K562 (cell line): ENCODE data around the gene LAMA1. TPM values are rescaled to one million over a fixed set of nuclear protein-coding genes. Genes with fewer than 3 reads are reported as not detected.

Experiments
- ATAC-seq: fragments of 200-7000 bp; cut with Tn5 transposase; 3 replicates; pipeline ENCODE4 v1.9.1; 2020; ENCODE audit warnings: moderate library complexity
- BruUV-seq: library from RNA; stranded (reverse); fragments of 400-500 nt; replicated peaks from 2 replicates; lab custom pipeline; 2021; lab: Mats Ljungman, UMichigan
- CTCF ChIA-PET: fragments of 300-600 bp; formaldehyde crosslinking; extraction: SDS; loops from one replicate; lab custom pipeline; 2021; ENCODE audit warnings: low intra/inter-chr PET ratio; lab: Yijun Ruan, JAX
- POLR2A ChIA-PET: fragments of 300-600, 350-650 bp; sonication (Branson Sonifier 250); formaldehyde crosslinking; extraction: SDS; loops from one replicate; lab custom pipeline; 2021; ENCODE audit warnings: antibody characterized with exemption, inconsistent platforms; lab: Yijun Ruan, JAX
- DNase-seq, 4 experiments: peaks; one replicate each; pipeline versions ENCODE4 v3.0.0 to v3.0.0-alpha.2; 2011 to 2018; ENCODE audit warnings: low spot score in 3 of 4, mixed read lengths in 3 of 4; ENCODE audit errors: extremely low read depth in 1 of 4
- FAIRE-seq: peaks from 2 replicates; lab custom pipeline; 2011; peaks lifted over from hg19 to GRCh38; lab: Jason Lieb, UNC
- H2AFZ ChIP-seq: 2 replicates; pipeline ENCODE4 v1.6.0; 2011; ENCODE audit warnings: low read depth, low read length, control low read depth, inconsistent platforms
- H3K27ac ChIP-seq: fragments of 200-600 bp; 3 replicates; pipeline ENCODE4 v1.8.0; 2011; ENCODE audit warnings: low read depth, mild to moderate bottlenecking, control low read depth, inconsistent platforms, low read length, moderate library complexity, mixed read lengths; ENCODE audit errors: extremely low read depth
- H3K27me3 ChIP-seq, 2 experiments: fragments of 300-600 bp in 1 of 2; 2 replicates in 1 of 2; 3 replicates in 1 of 2; pipeline versions ENCODE4 v1.6.0 to v1.8.0; 2011; ENCODE audit warnings: inconsistent platforms in 2 of 2, low read length in 2 of 2, mild to moderate bottlenecking in 1 of 2, mixed read lengths in 1 of 2, moderate library complexity in 1 of 2; ENCODE audit not compliant: control insufficient read depth in 2 of 2, insufficient read depth in 2 of 2
- H3K36me3 ChIP-seq: fragments of 300-600 bp; 3 replicates; pipeline ENCODE4 v1.8.0; 2011; ENCODE audit warnings: mild to moderate bottlenecking, low read length, inconsistent platforms; ENCODE audit not compliant: control insufficient read depth, insufficient read depth
- H3K4me1 ChIP-seq, 2 experiments: fragments of 200-600 bp in 1 of 2; replicated peaks in 1 of 2; 2 replicates in 1 of 2; 3 replicates in 1 of 2; pipeline versions ENCODE4 v1.5.1 to v1.8.0; 2011; ENCODE audit warnings: inconsistent platforms in 2 of 2, low read length in 2 of 2, mild to moderate bottlenecking in 1 of 2, mixed read lengths in 1 of 2, moderate library complexity in 1 of 2; ENCODE audit not compliant: control insufficient read depth in 2 of 2, insufficient read depth in 2 of 2
- H3K4me2 ChIP-seq: 2 replicates; pipeline ENCODE4 v1.6.1; 2011; ENCODE audit warnings: low read length, control low read depth, inconsistent platforms, mixed read lengths; ENCODE audit not compliant: insufficient read depth
- H3K4me3 ChIP-seq: fragments of 200-600 bp; sonication (generic), shearing (Covaris generic); 2 replicates; pipeline ENCODE4 v1.5.1; 2016; ENCODE audit warnings: control low read depth, inconsistent platforms
- H3K79me2 ChIP-seq: fragments of 200-600 bp; 3 replicates; pipeline ENCODE4 v1.8.0; 2011; ENCODE audit warnings: low read length, inconsistent platforms; ENCODE audit not compliant: control insufficient read depth, insufficient read depth
- H3K9ac ChIP-seq, 2 experiments: 2 replicates each; pipeline versions ENCODE4 v1.6.0 to v1.6.1; 2011; ENCODE audit warnings: low read depth in 2 of 2, low read length in 2 of 2, control low read depth in 1 of 2, inconsistent platforms in 1 of 2, mild to moderate bottlenecking in 1 of 2, mixed read lengths in 1 of 2; ENCODE audit not compliant: insufficient read depth in 1 of 2
- H3K9me1 ChIP-seq: one replicate; pipeline ENCODE4 v1.6.0; 2011; ENCODE audit warnings: inconsistent platforms, mild to moderate bottlenecking, low read length, moderate library complexity; ENCODE audit not compliant: control insufficient read depth, insufficient read depth
- H3K9me3 ChIP-seq: replicated peaks from 2 replicates; pipeline ENCODE4 v1.5.1; 2011; ENCODE audit warnings: low read depth, low read length, inconsistent platforms; ENCODE audit not compliant: control insufficient read depth, insufficient read depth
- H4K20me1 ChIP-seq: replicated peaks from 2 replicates; pipeline ENCODE4 v1.6.1; 2011; ENCODE audit warnings: low read length, inconsistent platforms, mixed read lengths; ENCODE audit not compliant: control insufficient read depth, insufficient read depth
- ADNP ChIP-seq: fragments of 200-800 bp; sonication (Bioruptor generic); IDR thresholded peaks from 2 replicates; pipeline ENCODE4 v1.6.1; 2016; ENCODE audit warnings: missing genetic modification characterization, missing compliant biosample characterization
- ATF1 ChIP-seq, 2 experiments: fragments of 450-650 bp in 1 of 2; IDR thresholded peaks; 2 replicates each; pipeline ENCODE4 v1.6.1; 2016; ENCODE audit warnings: missing compliant biosample characterization in 1 of 2, missing genetic modification characterization in 1 of 2
- CTCF ChIP-seq, 3 experiments: IDR thresholded peaks in 2 of 3; conservative IDR thresholded peaks in 1 of 3; 2 replicates each; pipeline ENCODE4 v1.5.1; 2011 to 2012; ENCODE audit warnings: low read length in 3 of 3, mild to moderate bottlenecking in 3 of 3, control low read depth in 2 of 3, improper control_type of control experiment in 1 of 3, inconsistent platforms in 1 of 3, low read depth in 1 of 3, mixed read lengths in 1 of 3, moderate library complexity in 1 of 3; ENCODE audit not compliant: insufficient read depth in 2 of 3
- DDX20 ChIP-seq: fragments of 450-650 bp; IDR thresholded peaks from 2 replicates; pipeline ENCODE4 v1.6.1; 2016; ENCODE audit warnings: missing genetic modification characterization, low read depth, mild to moderate bottlenecking, missing compliant biosample characterization, moderate library complexity
- DNMT1 ChIP-seq: fragments of 450-650 bp; IDR thresholded peaks from 2 replicates; pipeline ENCODE4 v1.6.1; 2016; ENCODE audit warnings: antibody characterized with exemption, mild to moderate bottlenecking
- MXD1 ChIP-seq: fragments of 250-450 bp; sonication (Bioruptor Pico); IDR thresholded peaks from 2 replicates; pipeline ENCODE4 v1.8.0; 2021; ENCODE audit warnings: borderline replicate concordance, mild to moderate bottlenecking, moderate library complexity; ENCODE audit not compliant: poor library complexity, severe bottlenecking
- NR0B1 ChIP-seq: fragments of 450-650 bp; IDR thresholded peaks from one replicate; pipeline ENCODE4 v1.6.1; 2018; ENCODE audit warnings: mild to moderate bottlenecking, moderate library complexity; ENCODE audit not compliant: partially characterized antibody
- NR2F6 ChIP-seq: fragments of 450-650 bp; formaldehyde crosslinking; IDR thresholded peaks from 2 replicates; pipeline ENCODE4 v1.4.0; 2020; ENCODE audit warnings: mild to moderate bottlenecking
- NR3C1 ChIP-seq: sonication (generic); formaldehyde crosslinking; IDR thresholded peaks from 2 replicates; pipeline ENCODE4 v1.8.1; 2022; ENCODE audit warnings: missing genetic modification reagents
- POLR2H ChIP-seq: IDR thresholded peaks from 2 replicates; pipeline ENCODE4 v1.6.1; 2016; ENCODE audit warnings: missing genetic modification characterization, low read depth, mild to moderate bottlenecking, control low read depth, missing compliant biosample characterization, moderate library complexity
- SAFB ChIP-seq: fragments of 200-400 bp; formaldehyde crosslinking; IDR thresholded peaks from 2 replicates; pipeline ENCODE4 v1.6.1; 2017; ENCODE audit warnings: low read depth, low read length, borderline replicate concordance
- TARDBP ChIP-seq: fragments of 450-650 bp; IDR thresholded peaks from 2 replicates; pipeline ENCODE4 v1.6.1; 2016
- WHSC1 ChIP-seq: IDR thresholded peaks from one replicate; pipeline ENCODE4 v1.6.1; 2012; ENCODE audit warnings: low read length, control low read depth, inconsistent platforms
- ZNF175 ChIP-seq: fragments of 200-800 bp; sonication (Bioruptor generic); IDR thresholded peaks from 2 replicates; pipeline ENCODE4 v1.6.1; 2016; ENCODE audit warnings: low read depth, mild to moderate bottlenecking, missing genetic modification characterization, missing compliant biosample characterization
- ZNF282 ChIP-seq: sonication (generic); formaldehyde crosslinking; IDR thresholded peaks from 2 replicates; pipeline ENCODE4 v1.8.1; 2023; ENCODE audit warnings: missing genetic modification reagents
- ZNF347 ChIP-seq: fragments of 450-650 bp; formaldehyde crosslinking; IDR thresholded peaks from 2 replicates; pipeline ENCODE4 v1.4.0; 2020; ENCODE audit warnings: low read depth, mild to moderate bottlenecking, moderate library complexity
- WGBS: fragments of 100-300 bp; shearing (Covaris generic); methylation state at CpG from one replicate; pipeline ENCODE4 v1.1.6; 2016; ENCODE audit warnings: low coverage, mixed read lengths; ENCODE audit not compliant: insufficient coverage; ENCODE audit errors: missing lambda C conversion rate; 5-methylcytosine and 5-hydroxymethylcytosine counted together
- in situ Hi-C: fragments of 300-500 bp; cut with MboI; formaldehyde crosslinking; loops from 4 replicates; pipeline ENCODE4 v1.15.0; 2018; ENCODE audit warnings: inconsistent platforms, mixed read lengths
- intact Hi-C: fragments of 100-400 bp; cut with micrococcal nuclease; formaldehyde crosslinking; loops from 2 replicates; pipeline ENCODE4 v1.14.2; 2022
- polyA plus RNA-seq, 8 experiments: library from polyadenylated mRNA; depleted of rRNA in 4 of 8; stranded (reverse) in 5 of 8; unstranded in 3 of 8; fragments of >200 nt; fragmentation: Nextera tagmentation in 2 of 8; fragmentation: Illumina TruSeq in 1 of 8; extraction: Ambion mirVana in 2 of 8; extraction: Trizol in 1 of 8; gene quantifications; 2 replicates each; pipeline versions ENCODE4 v1.2.1 to v1.2.3, GENCODE V29; 2011 to 2014; ENCODE audit warnings: inconsistent platforms in 1 of 8, missing spikeins in 1 of 8
- total RNA-seq, 7 experiments: library from RNA; depleted of rRNA in 6 of 7; stranded (reverse); fragments of >200 nt in 6 of 7; fragmentation: Illumina TruSeq in 2 of 7; extraction: Trizol in 2 of 7; gene quantifications; 2 replicates each; pipeline versions ENCODE4 v1.2.1 to v1.2.3, GENCODE V29; 2011 to 2021; ENCODE audit warnings: low replicate concordance in 1 of 7

Gene LAMA1
- total and polyA plus RNA-seq, 9 of the 15 experiments (the other 6 are each of a cell fraction or from before 2014, with no cell fraction given) = 0.04 TPM; not detected in 8

GRCh38 chr18:7082671-7083070 is 34.9 kb downstream of the LAMA1 start:
- Histone ChIP-seq H3K27ac (no peak overlapping the region), H3K9me3 (no peaks in the 10 kb centered on the region), H2AFZ (no peak overlapping the region), H3K4me3 (no peak overlapping the region), H3K27me3 (peaks cover 17 to 20% of the 10 kb centered on the region in 2 experiments; a peak in 4 of 5 replicates), H3K9me1 (no peaks in the 10 kb centered on the region), H3K4me1 (no peaks in the 10 kb centered on the region), H3K36me3 (no peaks in the 10 kb centered on the region), H3K79me2 (no peaks in the 10 kb centered on the region), H3K4me2 (no peak overlapping the region), H3K9ac (no peak overlapping the region), H4K20me1 (no peaks in the 10 kb centered on the region)
- no peak for ATAC-seq
- in situ Hi-C loops (no loop called here), intact Hi-C loops (no loop called here)
- TF ChIP-seq CTCF (IDR thresholded peaks at IDR 0.05 in 2 of 3, conservative IDR thresholded peaks at IDR 0.05 in 1 of 3; ENCODE audit: insufficient read depth in 2 of 3, low read depth in 1 of 3, low read length in 3 of 3) = no peak
- TF ChIP-seq NR0B1 = no peak
- TF ChIP-seq ADNP (tag) = no peak
- no peak for TF ChIP-seq NR3C1 (CRISPR knock-in tag)
- no peak for TF ChIP-seq TARDBP
- no peak for TF ChIP-seq DNMT1
- TF ChIP-seq NR2F6 (CRISPR knock-in tag) = no peak
- TF ChIP-seq ZNF282 (CRISPR knock-in tag) = no peak
- no peak for TF ChIP-seq POLR2H (tag)
- TF ChIP-seq ZNF347 (CRISPR knock-in tag) = no peak
- no peak for TF ChIP-seq WHSC1
- no peak for TF ChIP-seq DDX20 (tag)
- TF ChIP-seq ATF1 (CRISPR knock-in tag; IDR thresholded peaks at IDR 0.05) = no peak
- no peak for TF ChIP-seq ATF1 (tag; IDR thresholded peaks at IDR 0.05)
- TF ChIP-seq MXD1 = no peak
- TF ChIP-seq SAFB = no peak
- no peak for TF ChIP-seq ZNF175
- no peak for DNase-seq
- 3% methylated on average over 2 of the region's 2 CpGs for WGBS
- POLR2A ChIA-PET = interaction anchor here (0.7 kb wide), 1 partner anchor 1174 kb away, joined by 3 read pairs; no protein-coding TSS in a partner anchor
- CTCF ChIA-PET = no interaction called here
- BruUV-seq = no TSS peak
- FAIRE-seq = no peak
